ENCODE measurements around the gene LMF2.

The LMF2 gene

GRCh38 chr22:50456466-50457234 is 50.9 kb downstream of the LMF2 start:
- Histone ChIP-seq H3K9me3 (no peaks in the 10 kb centered on the region), H3K4me1 (ENCODE audit: control insufficient read depth in 1 of 2, insufficient read depth in 1 of 2, low read depth in 1 of 2, low read length in 1 of 2) (no peaks in the 10 kb centered on the region), H3K36me3 (peaks cover 94% of the 10 kb centered on the region), H3K4me3 (ENCODE audit: low read depth in 1 of 2, low read length in 1 of 2) (no peak overlapping the region), H3K27ac (no peak overlapping the region), H3K27me3 (no peaks in the 10 kb centered on the region)
- no peak for TF ChIP-seq CTCF (IDR thresholded peaks at IDR 0.05)

- no peak overlapping the region for H3K4me3 ChIP-seq (ENCODE audit: low read depth in 1 of 2, low read length in 1 of 2)
Observed at GRCh38 chr22:50456026-50456425, 51.5 kb downstream of the LMF2 start.

GRCh38 chr22:50455201-50455600 is 52.3 kb downstream of the LMF2 start:
- no peaks in the 10 kb centered on the region for H3K27me3 ChIP-seq
- no peak for TF ChIP-seq CTCF (IDR thresholded peaks at IDR 0.05)
- H3K9me3 ChIP-seq = no peaks in the 10 kb centered on the region
- H3K4me1 ChIP-seq (ENCODE audit: control insufficient read depth in 1 of 2, insufficient read depth in 1 of 2, low read depth in 1 of 2, low read length in 1 of 2) = no peaks in the 10 kb centered on the region
- H3K4me3 ChIP-seq (ENCODE audit: low read depth in 1 of 2, low read length in 1 of 2) = no peak overlapping the region
- no peak overlapping the region for H3K27ac ChIP-seq
- peaks cover 92% of the 10 kb centered on the region for H3K36me3 ChIP-seq

More at GRCh38 chr22:50456026-50456425, 51.5 kb downstream of the LMF2 start:
- no peaks in the 10 kb centered on the region for H3K4me1 ChIP-seq (ENCODE audit: control insufficient read depth in 1 of 2, insufficient read depth in 1 of 2, low read depth in 1 of 2, low read length in 1 of 2)
- no peak for TF ChIP-seq CTCF (IDR thresholded peaks at IDR 0.05)
- no peak overlapping the region for H3K27ac ChIP-seq
- H3K9me3 ChIP-seq = no peaks in the 10 kb centered on the region
- H3K27me3 ChIP-seq = no peaks in the 10 kb centered on the region
- peaks cover 92% of the 10 kb centered on the region for H3K36me3 ChIP-seq

GRCh38 chr22:50454556-50455075 is 52.9 kb downstream of the LMF2 start:
- no peaks in the 10 kb centered on the region for H3K27me3 ChIP-seq
- no peak for TF ChIP-seq CTCF (IDR thresholded peaks at IDR 0.05)
- H3K9me3 ChIP-seq = no peaks in the 10 kb centered on the region
- no peaks in the 10 kb centered on the region for H3K4me1 ChIP-seq (ENCODE audit: control insufficient read depth in 1 of 2, insufficient read depth in 1 of 2, low read depth in 1 of 2, low read length in 1 of 2)
- H3K4me3 ChIP-seq (ENCODE audit: low read depth in 1 of 2, low read length in 1 of 2) = no peak overlapping the region
- no peak overlapping the region for H3K27ac ChIP-seq
- peaks cover 92% of the 10 kb centered on the region for H3K36me3 ChIP-seq
